Activated T-helper 1 cell treated with Interleukin-2 at 50 U/mL for 16 hours (primary cell): Measurements from ENCODE around the gene ZBTB2.
"Not testable (repeated sequence)": the region's sequence is repeated elsewhere in the genome, so short reads cannot be mapped to it uniquely, and the experiment has no call there.

Source experiments
- DNase-seq: peaks from one replicate; pipeline ENCODE4 v3.0.0-alpha.2; 2020; ENCODE audit warnings: low read depth

Gene ZBTB2

GRCh38 chr6:151400473-151400872 is 9.1 kb upstream of the ZBTB2 start:
- DNase-seq: no peak

DNA sequence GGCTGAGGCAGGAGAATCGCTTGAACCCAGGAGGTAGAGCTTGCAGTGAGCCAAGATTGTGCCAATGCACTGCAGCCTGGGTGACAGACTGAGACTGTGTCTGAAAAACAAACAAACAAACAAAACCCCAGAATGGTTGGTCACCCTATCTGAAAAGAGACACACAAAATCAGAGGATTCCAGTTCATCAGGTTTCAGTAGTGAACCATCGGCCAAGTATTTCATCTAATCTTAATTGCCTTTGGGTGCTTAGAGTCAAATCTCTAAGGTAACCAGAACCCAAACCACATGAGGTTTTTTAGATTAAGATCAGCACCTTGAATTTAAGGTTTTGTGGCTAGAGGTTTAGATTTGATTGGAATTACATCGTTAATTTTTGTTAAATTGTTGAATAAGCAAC is 8.3 kb upstream of the ZBTB2 start:
- no peak for DNase-seq

DNA sequence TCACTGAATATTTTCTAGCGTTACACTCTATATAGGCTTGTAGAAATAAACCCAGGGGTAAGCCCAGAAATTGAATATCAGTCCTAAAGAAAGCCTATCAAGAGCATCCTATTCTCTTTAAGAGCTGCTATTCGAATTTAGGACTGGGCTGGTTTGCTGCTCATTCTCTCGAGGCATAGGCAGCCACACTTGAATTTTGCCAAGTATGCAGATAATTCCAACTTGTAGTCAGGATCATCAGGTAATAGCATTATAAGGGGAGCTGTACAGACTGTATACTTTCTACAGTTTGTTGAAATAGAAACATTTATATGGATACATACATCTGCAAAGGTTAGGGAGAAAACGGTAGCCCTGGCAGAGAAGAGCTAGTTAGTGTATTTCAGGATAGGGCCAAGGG is 2.1 kb upstream of the ZBTB2 start:
- no peak for DNase-seq

GRCh38 chr6:151392427-151392826 is 1.1 kb upstream of the ZBTB2 start:
- no peak for DNase-seq

DNA sequence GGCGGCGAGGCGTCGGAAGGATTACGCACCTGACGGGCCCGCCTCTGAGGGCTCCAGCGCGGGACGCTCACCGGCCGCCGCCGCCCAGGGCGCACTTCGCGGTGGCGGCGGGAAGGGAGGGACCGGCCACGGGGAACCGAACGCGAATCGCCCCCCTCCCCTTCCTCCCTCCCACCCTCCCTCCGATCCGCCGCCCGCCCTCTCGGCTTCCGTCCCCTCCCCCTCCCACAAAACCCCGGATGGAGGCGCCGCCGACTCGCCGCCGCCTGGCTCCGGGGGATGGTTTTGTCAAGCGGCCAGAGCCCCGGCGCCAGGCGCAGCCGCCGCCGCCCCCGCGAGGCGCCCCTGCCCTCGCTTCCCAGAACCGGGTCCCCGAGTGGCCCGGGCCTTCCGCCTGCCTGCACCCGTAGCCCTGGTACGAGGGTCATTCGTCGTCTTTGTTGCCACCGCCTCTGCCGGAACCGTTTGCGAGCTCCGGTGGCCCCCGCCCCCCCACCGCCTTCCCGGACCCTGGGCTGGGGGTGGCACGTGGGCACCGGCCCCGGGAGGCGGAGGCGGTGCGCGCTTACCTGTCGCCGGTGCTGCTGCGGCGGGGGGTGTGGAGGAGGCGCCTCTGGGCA is 398 bp downstream of the ZBTB2 start:
- DNase-seq: peak; percentile 77

- DNase-seq: peak; percentile 98
Observed at GRCh38 chr6:151390276-151390850, 996 bp downstream of the ZBTB2 start.

- DNase-seq: no peak
Observed at GRCh38 chr6:151389618-151390275, 1.6 kb downstream of the ZBTB2 start.

DNA sequence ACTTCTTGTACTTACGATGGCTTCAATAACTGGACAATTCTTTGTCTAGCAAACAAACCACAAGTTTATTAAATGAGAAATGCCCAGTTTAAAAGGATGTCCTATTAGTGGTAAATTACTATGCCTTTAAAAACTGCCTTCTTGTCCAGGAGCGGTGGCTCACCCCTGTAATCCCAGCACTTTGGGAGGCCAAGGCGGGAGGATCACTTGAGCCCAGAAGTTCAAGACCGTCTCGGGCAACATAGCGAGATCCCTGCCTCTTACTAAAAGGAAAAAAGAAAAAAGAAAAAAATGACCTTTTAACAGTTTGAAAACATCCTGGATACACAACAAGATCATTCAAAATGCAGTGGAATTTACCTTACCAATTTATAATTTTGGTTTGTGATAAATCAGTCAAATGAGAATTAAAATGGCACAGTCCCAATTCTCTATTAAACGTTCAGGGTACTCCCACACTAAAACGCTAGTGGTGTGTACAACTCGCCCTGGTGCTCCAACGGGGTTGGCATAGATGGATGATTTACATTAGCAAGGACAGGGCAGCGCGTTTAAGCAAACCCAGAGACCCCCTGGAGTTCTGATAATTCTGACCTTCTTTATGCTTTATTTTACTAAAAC is 2.3 kb downstream of the ZBTB2 start:
- no peak for DNase-seq

DNA sequence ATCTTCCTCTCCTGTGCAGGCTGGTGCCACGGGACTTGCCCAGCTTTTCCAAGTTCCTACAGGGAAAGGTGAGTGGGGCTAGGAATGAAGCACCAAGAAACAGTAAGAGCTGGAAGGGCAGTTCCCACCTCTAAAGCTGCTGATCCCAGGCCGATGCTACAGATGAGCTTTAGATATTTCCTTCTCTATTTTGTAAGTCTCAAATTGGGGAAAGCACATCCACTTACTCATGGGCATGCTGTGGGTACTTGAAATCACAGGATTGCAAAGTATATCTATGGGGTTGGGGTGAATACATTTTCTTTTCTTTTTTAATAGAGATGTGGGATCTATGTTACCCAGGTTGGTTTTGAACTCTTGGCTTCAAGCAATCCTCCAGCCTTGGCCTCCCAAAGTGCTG is 3.1 kb downstream of the ZBTB2 start:
- no peak for DNase-seq

DNA sequence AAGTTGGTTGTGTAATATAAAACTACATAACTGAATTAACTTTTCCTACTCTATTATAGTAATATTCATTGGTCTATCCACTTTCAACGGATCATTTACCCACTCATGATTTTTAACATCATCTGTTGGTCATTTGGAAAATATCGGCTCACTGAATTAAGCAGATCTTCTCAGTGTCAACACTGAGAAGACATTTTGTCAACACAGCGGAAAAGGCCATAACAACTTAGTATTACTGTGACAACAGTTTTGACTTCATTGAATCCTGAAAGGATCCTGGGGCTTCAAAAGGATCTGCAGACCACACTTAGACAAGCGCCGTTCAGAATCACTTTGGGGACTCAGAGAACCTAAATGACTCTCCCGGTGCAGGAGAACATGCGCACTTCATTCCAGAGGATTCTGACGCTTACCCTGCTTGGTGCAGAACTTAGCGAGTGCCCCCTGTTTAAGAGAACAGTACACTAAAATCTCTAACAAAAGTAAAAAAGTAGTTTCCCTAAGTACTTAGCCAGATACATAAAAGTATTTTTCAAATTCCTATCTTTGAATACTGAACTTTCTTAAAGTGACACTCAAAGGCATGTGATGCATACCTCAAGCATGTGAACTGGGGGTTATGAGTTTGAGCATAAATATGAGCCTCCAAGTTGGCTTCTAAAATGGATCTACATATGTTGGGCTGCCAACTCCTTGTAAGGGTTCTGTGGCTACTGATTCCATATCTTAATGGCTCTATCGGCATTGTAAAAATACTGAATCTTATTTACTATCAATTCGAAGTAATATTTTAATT is 4.0 kb downstream of the ZBTB2 start:
- no peak for DNase-seq

GRCh38 chr6:151385177-151385576 is 6.2 kb downstream of the ZBTB2 start:
- DNase-seq: no peak

- DNase-seq: no peak
Observed at GRCh38 chr6:151384151-151384550, 7.2 kb downstream of the ZBTB2 start.

- not testable (repeated sequence) for DNase-seq
Observed at GRCh38 chr6:151382631-151383030, 8.7 kb downstream of the ZBTB2 start.

GRCh38 chr6:151381722-151382121 is 9.6 kb downstream of the ZBTB2 start:
- no peak for DNase-seq

- DNase-seq: no peak
Observed at GRCh38 chr6:151380848-151381205, 10.5 kb downstream of the ZBTB2 start.

DNA sequence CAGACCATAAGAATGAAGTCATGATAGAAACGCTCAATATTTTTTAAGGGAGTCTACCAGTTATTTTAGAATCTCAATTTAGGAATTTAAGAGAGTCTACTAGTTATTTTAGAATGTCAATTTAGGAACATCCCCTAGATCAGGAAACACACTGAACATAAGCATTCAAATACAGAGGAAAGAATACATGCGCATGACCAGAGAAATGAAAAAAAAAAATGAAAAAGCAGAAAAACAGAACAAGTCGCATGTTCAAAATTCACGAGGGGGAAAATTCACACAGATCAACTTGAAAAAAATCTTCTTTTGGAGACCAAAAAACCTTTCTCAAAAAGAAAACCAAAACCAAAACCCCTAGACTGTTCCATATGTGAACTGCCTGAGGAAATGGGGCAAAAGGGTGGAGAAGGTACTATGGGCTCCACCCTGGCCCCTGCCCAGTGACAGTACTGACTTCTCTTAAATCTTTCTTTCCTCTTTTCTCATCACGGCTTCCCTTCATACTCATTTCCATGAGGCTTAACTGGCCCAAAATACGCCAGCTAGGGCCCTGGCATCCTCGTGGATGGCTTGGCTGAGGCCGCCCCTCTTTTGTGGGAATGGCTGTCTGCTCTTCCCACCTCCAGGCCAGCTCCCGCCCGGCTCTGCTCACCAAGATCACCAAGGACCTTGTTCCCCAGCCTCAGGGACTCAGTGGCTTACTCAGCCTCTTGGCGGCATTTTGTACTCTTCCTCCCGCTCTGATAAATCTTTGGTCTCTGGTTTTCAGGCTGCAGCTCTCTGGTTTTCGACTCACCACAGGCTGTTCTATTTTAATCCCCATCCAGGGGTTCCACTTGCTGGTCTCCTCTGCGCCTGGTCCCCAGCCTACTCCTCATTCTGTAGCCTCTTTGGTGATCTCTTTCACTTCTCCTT is 11.2 kb downstream of the ZBTB2 start:
- DNase-seq: no peak

GRCh38 chr6:151377095-151377494 is 14.3 kb downstream of the ZBTB2 start:
- DNase-seq: no peak

DNA sequence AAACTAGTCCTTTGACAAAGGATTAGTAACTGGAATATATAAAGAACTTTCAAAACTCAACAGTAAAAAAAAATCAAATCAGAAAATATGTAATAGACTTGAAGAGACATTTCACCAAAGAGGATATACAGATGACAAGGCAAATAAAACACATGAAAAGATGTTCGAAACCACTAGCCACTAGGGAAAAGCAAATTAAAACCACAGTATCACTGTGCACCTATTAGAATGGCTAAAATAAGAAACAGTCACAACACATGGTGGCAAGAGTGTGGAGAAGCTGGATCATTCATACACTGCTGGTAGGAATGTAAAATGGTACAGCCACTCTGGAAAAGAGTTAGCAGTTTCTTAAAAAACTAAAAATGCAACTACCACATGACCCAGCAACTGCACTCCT is 14.9 kb downstream of the ZBTB2 start:
- no peak for DNase-seq

- DNase-seq: no peak
Observed at GRCh38 chr6:151375833-151376232, 15.5 kb downstream of the ZBTB2 start.

DNA sequence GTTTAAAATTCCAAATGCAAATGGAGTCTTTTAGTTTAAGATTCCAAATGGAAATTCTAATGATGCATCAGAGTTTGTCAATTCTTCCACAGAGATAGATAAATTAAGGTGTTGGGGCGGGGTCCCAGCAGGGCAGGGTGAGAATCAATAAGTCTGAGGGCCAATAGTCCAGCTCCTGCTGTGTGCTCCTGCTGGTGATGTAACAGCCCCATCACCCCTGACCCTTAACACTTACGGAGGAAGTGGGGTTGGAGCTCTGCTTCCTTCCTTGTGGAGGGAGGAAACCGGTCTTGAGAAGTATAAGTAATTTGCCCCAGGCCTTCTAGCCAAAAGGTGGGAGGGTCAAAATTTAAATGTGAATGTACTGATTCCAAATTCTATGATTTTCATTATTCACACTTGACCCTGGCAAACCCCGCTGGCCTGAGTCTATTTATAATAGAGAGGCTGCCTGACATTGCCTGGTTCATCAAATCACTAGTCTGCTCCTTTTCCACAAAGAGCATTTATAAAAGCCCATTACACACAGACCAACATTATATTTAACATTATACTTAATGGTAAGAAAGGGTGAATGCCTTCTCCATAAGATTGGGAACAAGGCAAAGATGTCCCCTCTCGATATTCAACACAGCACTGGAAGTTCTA is 17.2 kb downstream of the ZBTB2 start:
- no peak for DNase-seq

DNA sequence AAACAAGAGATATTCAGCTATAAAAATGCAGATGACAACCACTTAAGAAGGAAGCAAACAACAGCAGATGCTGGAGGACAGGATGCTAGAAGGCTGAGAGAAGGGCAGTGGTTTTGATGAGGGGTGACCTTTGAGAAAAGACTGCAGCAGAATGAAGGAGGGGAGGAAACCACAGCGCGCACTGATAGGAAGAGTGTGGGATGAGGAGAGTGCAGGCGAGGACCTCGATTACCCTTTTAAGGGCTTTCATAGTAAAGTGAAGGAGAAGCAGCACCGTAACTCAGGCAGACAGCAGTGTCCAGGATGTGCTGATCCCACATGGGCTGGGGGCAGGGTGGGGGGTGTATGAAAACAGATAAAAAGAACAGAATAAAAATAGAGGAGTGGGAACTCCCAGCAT is 19.2 kb downstream of the ZBTB2 start:
- DNase-seq: no peak
